Testis (tissue), 2 donors: ENCODE measurements around the gene CDH1.

Experiments used
- CTCF ChIP-seq, 3 experiments: fragments of 450-650 bp in 2 of 3; fragments of 200-600 bp in 1 of 3; sonication (generic) in 1 of 3; IDR thresholded peaks; one replicate each; pipeline ENCODE4 v1.5.1; 2016 to 2019; ENCODE audit warnings: antibody characterized with exemption in 3 of 3, mild to moderate bottlenecking in 2 of 3, moderate library complexity in 1 of 3
- POLR2A ChIP-seq: fragments of 450-650 bp; IDR thresholded peaks from one replicate; pipeline ENCODE4 v1.6.1; 2017; ENCODE audit warnings: antibody characterized with exemption, mild to moderate bottlenecking, moderate library complexity

- TF ChIP-seq CTCF (IDR thresholded peaks at IDR 0.05), result no peak
- TF ChIP-seq POLR2A, result no peak
Measured at GRCh38 chr16:68728523-68728922, 8.6 kb upstream of the CDH1 start.
